Activated CD4-positive, alpha-beta T cell treated with anti-CD3 and anti-CD28 coated beads, Interleukin-2, amount 50 U/mL, for 48 hours (primary cell): ENCODE measurements around the gene CD200.
"Not testable (repeated sequence)": the region's sequence is repeated elsewhere in the genome, so short reads cannot be mapped to it uniquely, and the experiment has no call there.

Experiments used
- DNase-seq, 2 experiments: peaks; one replicate each; pipeline ENCODE4 v3.0.0-alpha.2; 2020

Gene CD200

GRCh38 chr3:112362221-112362620 lies 29.3 kb downstream of the CD200 start:
- no peak for DNase-seq

GRCh38 chr3:112364291-112364690 lies 31.3 kb downstream of the CD200 start:
- no peak for DNase-seq

- DNase-seq = no peak
Observed at GRCh38 chr3:112365035-112365434, 32.1 kb downstream of the CD200 start.

GRCh38 chr3:112365636-112366035 lies 32.7 kb downstream of the CD200 start:
- DNase-seq = no peak

- no peak for DNase-seq
Observed at GRCh38 chr3:112366522-112366921, 33.6 kb downstream of the CD200 start.

GRCh38 chr3:112371569-112371968 lies 38.6 kb downstream of the CD200 start:
- DNase-seq = no peak

GRCh38 chr3:112372396-112372795 lies 39.4 kb downstream of the CD200 start:
- DNase-seq = no peak

GRCh38 chr3:112373476-112373875 lies 40.5 kb downstream of the CD200 start:
- no peak for DNase-seq

GRCh38 chr3:112373924-112374323 lies 41.0 kb downstream of the CD200 start:
- DNase-seq = no peak

GRCh38 chr3:112374333-112374734 lies 41.4 kb downstream of the CD200 start:
- DNase-seq = no peak

GRCh38 chr3:112375117-112375516 lies 42.2 kb downstream of the CD200 start:
- DNase-seq = no peak

- DNase-seq = no peak
Observed at GRCh38 chr3:112376241-112376911, 43.4 kb downstream of the CD200 start.

GRCh38 chr3:112376992-112377391 lies 44.0 kb downstream of the CD200 start:
- DNase-seq = no peak

GRCh38 chr3:112377568-112378071 lies 44.7 kb downstream of the CD200 start:
- DNase-seq = no peak

- not testable (repeated sequence) for DNase-seq
Observed at GRCh38 chr3:112378347-112378746, 45.4 kb downstream of the CD200 start.

- DNase-seq = no peak
Observed at GRCh38 chr3:112379020-112379690, 46.2 kb downstream of the CD200 start.

- DNase-seq = no peak
Observed at GRCh38 chr3:112381673-112382542, 49.0 kb downstream of the CD200 start.

- DNase-seq = no peak
Observed at GRCh38 chr3:112382543-112383160, 49.7 kb downstream of the CD200 start.

GRCh38 chr3:112384769-112385168 lies 51.8 kb downstream of the CD200 start:
- DNase-seq = no peak

- no peak for DNase-seq
Observed at GRCh38 chr3:112388972-112389371, 56.0 kb downstream of the CD200 start.

GRCh38 chr3:112389961-112390360 lies 57.0 kb downstream of the CD200 start:
- no peak for DNase-seq

GRCh38 chr3:112390783-112391641 lies 58.1 kb downstream of the CD200 start:
- no peak for DNase-seq
